Transverse colon (tissue), 4 donors: ENCODE data around the gene DISP3. TPM values are rescaled to one million over a fixed set of nuclear protein-coding genes. Genes with fewer than 3 reads are reported as not detected.

Experiments used
- DNase-seq: peaks from one replicate; pipeline ENCODE4 v3.0.0-alpha.2; 2019
- H3K27ac ChIP-seq, 4 donors: fragments of 200-600 bp; sonication (generic); 2 replicates each; pipeline ENCODE4 v1.5.1; 2016 to 2018; ENCODE audit warnings: inconsistent platforms in 4 of 4
- H3K27me3 ChIP-seq: fragments of 200-600 bp; sonication (generic); 2 replicates; pipeline ENCODE4 v1.5.1; 2017; ENCODE audit warnings: inconsistent platforms
- H3K36me3 ChIP-seq, 4 donors: fragments of 200-600 bp; sonication (generic); 2 replicates each; pipeline ENCODE4 v1.5.1; 2017 to 2019; ENCODE audit warnings: inconsistent platforms in 4 of 4
- H3K4me1 ChIP-seq, 4 donors: fragments of 200-600 bp; sonication (generic); 2 replicates each; pipeline ENCODE4 v1.5.1; 2017 to 2020; ENCODE audit warnings: inconsistent platforms in 4 of 4
- H3K4me3 ChIP-seq, 4 donors: fragments of 200-600 bp; sonication (generic); 1 replicate in 1 of 4; 2 replicates in 3 of 4; pipeline versions ENCODE4 v1.5.1 to v1.6.1; 2017 to 2019; ENCODE audit warnings: inconsistent platforms in 4 of 4
- H3K9me3 ChIP-seq, 2 donors: fragments of 200-600 bp; sonication (generic); 2 replicates each; pipeline ENCODE4 v1.5.1; 2017 to 2019; ENCODE audit warnings: inconsistent platforms in 2 of 2
- CTCF ChIP-seq, 5 experiments: fragments of 200-600 bp in 3 of 5; fragments of 450-650 bp in 2 of 5; sonication (generic) in 3 of 5; IDR thresholded peaks; 1 replicate in 2 of 5; 2 replicates in 3 of 5; pipeline ENCODE4 v1.5.1; 2016 to 2017; ENCODE audit warnings: antibody characterized with exemption in 5 of 5, inconsistent platforms in 3 of 5, mild to moderate bottlenecking in 2 of 5, moderate library complexity in 1 of 5
- EP300 ChIP-seq: sonication (generic); formaldehyde crosslinking; IDR thresholded peaks from one replicate; pipeline ENCODE4 v1.6.1; 2017; ENCODE audit warnings: antibody characterized with exemption, low read depth
- POLR2A ChIP-seq: fragments of 450-650 bp; IDR thresholded peaks from one replicate; pipeline ENCODE4 v1.6.1; 2016; ENCODE audit warnings: antibody characterized with exemption, mild to moderate bottlenecking, moderate library complexity
- POLR2AphosphoS5 ChIP-seq, 3 donors: sonication (generic); formaldehyde crosslinking; IDR thresholded peaks; one replicate each; pipeline ENCODE4 v1.6.1; 2016; ENCODE audit warnings: antibody characterized with exemption in 3 of 3
- WGBS, 2 donors: methylation state at CpG; one replicate each; pipeline ENCODE4 v1.1.5; 2018; ENCODE audit warnings: low coverage in 1 of 2; 5-methylcytosine and 5-hydroxymethylcytosine counted together
- in situ Hi-C, 4 donors: fragments of 200-750 bp; cut with MboI; loops; one replicate each; pipeline versions ENCODE4 v1.15.0 to v1.15.1; 2017; ENCODE audit warnings: low sequenced_read_pairs in 3 of 4, low pct_ligation_motif_present in 1 of 4, low pct_unique_long_range_greater_than_20kb in 1 of 4
- intact Hi-C: fragments of 100-400 bp; cut with DNase I; formaldehyde crosslinking; loops from one replicate; pipeline ENCODE4 v1.15.1; 2023; ENCODE audit warnings: low total_unique reads
- total RNA-seq, 4 donors: library from RNA; depleted of rRNA; stranded (reverse); fragments of >200 nt; gene quantifications; one replicate each; pipeline ENCODE4 v1.1.0, GENCODE V29; 2016

The DISP3 gene
- total RNA-seq, 4 donors from 2014 or later, result under 0.01 to 2.6 (median 0.16) TPM; not detected in 1

GRCh38 chr1:11541236-11541635 is 62.3 kb downstream of the DISP3 start:
- intact Hi-C loops, result no loop called here
- Histone ChIP-seq H3K4me3 (no peak overlapping the region), H3K27me3 (no peaks in the 10 kb centered on the region), H3K4me1 (no peaks in the 10 kb centered on the region), H3K9me3 (no peaks in the 10 kb centered on the region), H3K27ac (no peak overlapping the region), H3K36me3 (no peaks in the 10 kb centered on the region)
- TF ChIP-seq CTCF (IDR thresholded peaks at IDR 0.05) (no peak), POLR2A (no peak), EP300 (no peak), POLR2AphosphoS5 (IDR thresholded peaks at IDR 0.05) (no peak)
- 88% methylated on average over 7 of the region's 7 CpGs; no CpG with 5 or more reads in 1 of the 2 donors for WGBS, 2 donors
- no peak for DNase-seq
- in situ Hi-C loops, result no loop called here

GRCh38 chr1:11541956-11542355 is 63.0 kb downstream of the DISP3 start:
- H3K36me3 ChIP-seq, result no peaks in the 10 kb centered on the region
- DNase-seq, result no peak
- H3K4me1 ChIP-seq, result no peaks in the 10 kb centered on the region
- WGBS, 2 donors, result 66% methylated on average over 7 of the region's 7 CpGs; no CpG with 5 or more reads in 1 of the 2 donors
- H3K9me3 ChIP-seq, result no peaks in the 10 kb centered on the region
- no peak for TF ChIP-seq POLR2A
- no peak for TF ChIP-seq EP300
- no peak for TF ChIP-seq POLR2AphosphoS5 (IDR thresholded peaks at IDR 0.05)
- TF ChIP-seq CTCF (IDR thresholded peaks at IDR 0.05), result no peak
- no peak overlapping the region for H3K4me3 ChIP-seq
- intact Hi-C loops (no loop called here), in situ Hi-C loops (no loop called here)
- H3K27ac ChIP-seq, result no peak overlapping the region
- H3K27me3 ChIP-seq, result no peaks in the 10 kb centered on the region

DNA sequence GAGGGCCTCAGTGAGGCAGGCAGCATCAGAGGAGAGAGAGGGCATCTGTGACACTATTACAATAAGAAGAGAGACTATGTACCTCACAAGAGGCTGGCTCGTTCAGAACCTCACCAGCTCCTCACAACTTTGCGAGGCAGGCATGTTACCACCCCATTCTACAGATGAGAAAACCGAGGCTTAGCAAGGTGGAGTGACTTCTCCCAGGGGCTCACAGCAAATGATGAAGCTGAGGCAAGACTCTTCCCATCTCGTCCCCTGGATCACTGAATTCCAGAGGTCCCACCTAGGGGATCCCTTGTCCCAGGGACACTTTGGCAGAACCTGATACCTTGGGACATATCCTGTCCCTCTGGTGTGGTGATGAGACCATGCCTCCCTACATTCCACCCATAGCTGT is 64.4 kb downstream of the DISP3 start:
- TF ChIP-seq POLR2A, result no peak
- TF ChIP-seq POLR2AphosphoS5 (IDR thresholded peaks at IDR 0.05), result no peak
- no peak for TF ChIP-seq EP300
- TF ChIP-seq CTCF (IDR thresholded peaks at IDR 0.05), result no peak
- Histone ChIP-seq H3K27me3 (no peaks in the 10 kb centered on the region), H3K36me3 (no peaks in the 10 kb centered on the region), H3K27ac (no peak overlapping the region), H3K4me1 (no peaks in the 10 kb centered on the region), H3K4me3 (no peak overlapping the region), H3K9me3 (no peaks in the 10 kb centered on the region)
- no peak for DNase-seq
- in situ Hi-C loops, result no loop called here
- WGBS, 2 donors, result 68% methylated on average over 4 of the region's 4 CpGs; no CpG with 5 or more reads in 1 of the 2 donors
- intact Hi-C loops, result no loop called here

DNA sequence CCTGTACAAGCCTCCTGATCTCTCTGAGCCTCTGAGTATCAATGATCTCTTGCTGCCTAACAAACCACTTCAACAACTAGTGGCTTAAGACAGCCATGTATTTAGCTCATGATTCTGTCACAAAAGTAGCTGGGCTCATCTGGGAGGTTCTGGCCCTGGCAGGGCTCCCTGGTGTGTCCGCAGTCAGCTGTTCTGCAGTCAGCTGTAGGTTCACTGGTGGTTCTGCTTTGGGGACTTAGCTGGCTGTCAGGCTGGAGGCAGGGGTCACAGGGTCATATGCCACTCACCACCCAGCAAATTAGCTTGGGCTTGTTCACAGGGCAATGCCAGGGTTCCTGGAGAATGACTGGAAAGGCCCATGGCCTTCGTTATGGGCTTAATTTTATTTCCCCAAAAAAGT is 64.8 kb downstream of the DISP3 start:
- no peak overlapping the region for H3K27ac ChIP-seq
- no peak for TF ChIP-seq EP300
- no peak for TF ChIP-seq POLR2A
- TF ChIP-seq CTCF (IDR thresholded peaks at IDR 0.05), result no peak
- no peak for TF ChIP-seq POLR2AphosphoS5 (IDR thresholded peaks at IDR 0.05)
- intact Hi-C loops (no loop called here), in situ Hi-C loops (no loop called here)
- H3K4me1 ChIP-seq, result no peaks in the 10 kb centered on the region
- WGBS, 2 donors, result 69% methylated on average over 2 of the region's 2 CpGs; no CpG with 5 or more reads in 1 of the 2 donors
- H3K36me3 ChIP-seq, result no peaks in the 10 kb centered on the region
- no peak overlapping the region for H3K4me3 ChIP-seq
- H3K9me3 ChIP-seq, result no peaks in the 10 kb centered on the region
- no peak for DNase-seq
- no peaks in the 10 kb centered on the region for H3K27me3 ChIP-seq
